Endodermal cell (in vitro differentiated cells): Measurements from ENCODE around the gene BCL2L14. TPM values are rescaled to one million over a fixed set of nuclear protein-coding genes. Genes with fewer than 3 reads are reported as not detected.

Experiments used
- DNase-seq: peaks from one replicate; pipeline ENCODE4 v3.0.0-alpha.2; 2017
- H3K27ac ChIP-seq: 2 replicates; pipeline ENCODE4 v1.5.1; 2013; ENCODE audit warnings: mild to moderate bottlenecking, low read depth, low read length, moderate library complexity
- H3K27me3 ChIP-seq: 2 replicates; pipeline ENCODE4 v1.6.1; 2013; ENCODE audit warnings: mild to moderate bottlenecking, low read length, moderate library complexity; ENCODE audit not compliant: insufficient read depth, control insufficient read depth, poor library complexity, severe bottlenecking
- H3K36me3 ChIP-seq: 2 replicates; pipeline ENCODE4 v1.7.0; 2013; ENCODE audit warnings: mild to moderate bottlenecking, low read length, moderate library complexity; ENCODE audit not compliant: control insufficient read depth, insufficient read depth
- H3K4me1 ChIP-seq: one replicate; pipeline ENCODE4 v1.7.0; 2013; ENCODE audit warnings: low read length; ENCODE audit not compliant: control insufficient read depth, insufficient read depth
- H3K4me3 ChIP-seq: 2 replicates; pipeline ENCODE4 v1.5.1; 2013; ENCODE audit warnings: mild to moderate bottlenecking, low read length, moderate library complexity
- H3K9ac ChIP-seq: 2 replicates; pipeline ENCODE4 v1.6.1; 2013; ENCODE audit warnings: mild to moderate bottlenecking, low read length, moderate library complexity; ENCODE audit not compliant: poor library complexity, severe bottlenecking; ENCODE audit errors: extremely low read depth
- H3K9me3 ChIP-seq: 2 replicates; pipeline ENCODE4 v1.6.1; 2013; ENCODE audit warnings: mild to moderate bottlenecking, low read length, moderate library complexity; ENCODE audit not compliant: control insufficient read depth
- H3K27ac Mint-ChIP-seq: 2 replicates; pipeline ENCODE4 v1.8.0; 2020; ENCODE audit warnings: mixed read lengths
- H3K27me3 Mint-ChIP-seq: 2 replicates; pipeline ENCODE4 v1.8.0; 2021; ENCODE audit warnings: mild to moderate bottlenecking, mixed read lengths; ENCODE audit not compliant: insufficient read depth
- H3K36me3 Mint-ChIP-seq: 2 replicates; pipeline ENCODE4 v1.8.0; 2020; ENCODE audit warnings: low read depth, mixed read lengths
- H3K4me1 Mint-ChIP-seq: 2 replicates; pipeline ENCODE4 v1.8.0; 2020; ENCODE audit warnings: mixed read lengths
- H3K4me3 Mint-ChIP-seq: 2 replicates; pipeline ENCODE4 v1.8.0; 2020; ENCODE audit warnings: mild to moderate bottlenecking, moderate library complexity, mixed read lengths
- H3K9me3 Mint-ChIP-seq: 2 replicates; pipeline ENCODE4 v1.8.0; 2020; ENCODE audit warnings: mild to moderate bottlenecking, mixed read lengths
- CTCF ChIP-seq: fragments of 200-600 bp; sonication (generic); conservative IDR thresholded peaks from 2 replicates; pipeline ENCODE4 v1.5.0; 2021; ENCODE audit warnings: antibody characterized with exemption, mild to moderate bottlenecking
- WGBS, 2 experiments: methylation state at CpG; one replicate each; pipeline versions ENCODE4 v1.1.5 to v1.1.7; 2013; ENCODE audit warnings: missing lambda C conversion rate in 2 of 2, mixed read lengths in 1 of 2; ENCODE audit not compliant: insufficient coverage in 1 of 2, insufficient read length in 1 of 2; 5-methylcytosine and 5-hydroxymethylcytosine counted together
- total RNA-seq, 2 donors: library from RNA; stranded (reverse); fragmentation: NEBNext Ultra II Directional in 1 of 2; extraction: Animal tissue kit (Norgen Biotek cat#: 25700) in 1 of 2; gene quantifications; 2 replicates in 1 of 2; 3 replicates in 1 of 2; pipeline ENCODE4 v1.2.1, GENCODE V29; 2021

BCL2L14 gene
- total RNA-seq, 2 donors from 2014 or later, result 4.4 to 10.5 TPM

- WGBS, 2 experiments, result 83 to 90% methylated on average over 2 to 5 of the region's 5 CpGs
- Histone ChIP-seq H3K27me3 (no peaks in the 10 kb centered on the region), H3K9ac (no peak overlapping the region), H3K27ac (no peak overlapping the region), H3K4me1 (peaks cover 7% of the 10 kb centered on the region), H3K36me3 (peaks cover 13% of the 10 kb centered on the region), H3K4me3 (no peak overlapping the region), H3K9me3 (peaks cover 22% of the 10 kb centered on the region)
- H3K4me1 Mint-ChIP-seq, result peaks cover 22% of the 10 kb centered on the region
- peaks cover 13% of the 10 kb centered on the region for H3K9me3 Mint-ChIP-seq
- DNase-seq, result peak; percentile 49
- H3K27me3 Mint-ChIP-seq, result no peaks in the 10 kb centered on the region
- peaks cover 17% of the 10 kb centered on the region for H3K36me3 Mint-ChIP-seq
- H3K4me3 Mint-ChIP-seq, result no peak overlapping the region
- no peak overlapping the region for H3K27ac Mint-ChIP-seq
- TF ChIP-seq CTCF, result no peak
These were observed 36.9 kb upstream of the BCL2L14 start for GRCh38 chr12:12033824-12034223.

- H3K4me1 Mint-ChIP-seq, result peaks cover 22% of the 10 kb centered on the region
- peaks cover 17% of the 10 kb centered on the region for H3K36me3 Mint-ChIP-seq
- Histone ChIP-seq H3K36me3 (peaks cover 13% of the 10 kb centered on the region), H3K27ac (no peak overlapping the region), H3K9me3 (peaks cover 22% of the 10 kb centered on the region), H3K4me3 (no peak overlapping the region), H3K27me3 (no peaks in the 10 kb centered on the region), H3K9ac (no peak overlapping the region), H3K4me1 (peaks cover 7% of the 10 kb centered on the region)
- peak; percentile 32 for DNase-seq
- no peak overlapping the region for H3K27ac Mint-ChIP-seq
- 83 to 94% methylated on average over 3 of the region's 3 CpGs for WGBS, 2 experiments
- H3K27me3 Mint-ChIP-seq, result no peaks in the 10 kb centered on the region
- no peak for TF ChIP-seq CTCF
- H3K4me3 Mint-ChIP-seq, result no peak overlapping the region
- H3K9me3 Mint-ChIP-seq, result peaks cover 13% of the 10 kb centered on the region
These were observed 36.4 kb upstream of the BCL2L14 start for GRCh38 chr12:12034344-12034743.

GRCh38 chr12:12035229-12035628 is 35.5 kb upstream of the BCL2L14 start:
- H3K36me3 Mint-ChIP-seq, result peaks cover 16% of the 10 kb centered on the region
- H3K27ac ChIP-seq, result no peak overlapping the region
- WGBS, 2 experiments, result 57% methylated on average over 1 of the region's 1 CpG; no CpG with 5 or more reads in 1 of the 2 experiments
- H3K27me3 ChIP-seq, result no peaks in the 10 kb centered on the region
- TF ChIP-seq CTCF, result no peak
- DNase-seq, result peak; percentile 31
- peaks cover 28% of the 10 kb centered on the region for H3K4me1 Mint-ChIP-seq
- no peak overlapping the region for H3K4me3 ChIP-seq
- H3K27ac Mint-ChIP-seq, result no peak overlapping the region
- H3K9me3 ChIP-seq, result peaks cover 22% of the 10 kb centered on the region
- H3K9ac ChIP-seq, result no peak overlapping the region
- peaks cover 7% of the 10 kb centered on the region for H3K4me1 ChIP-seq
- H3K4me3 Mint-ChIP-seq, result no peak overlapping the region
- H3K27me3 Mint-ChIP-seq, result no peaks in the 10 kb centered on the region
- peaks cover 13% of the 10 kb centered on the region for H3K9me3 Mint-ChIP-seq
- peaks cover 8% of the 10 kb centered on the region for H3K36me3 ChIP-seq
